CD4-positive, alpha-beta T cell (primary cell): ENCODE data around the gene IGLON5. TPM values are rescaled to one million over a fixed set of nuclear protein-coding genes. Genes with fewer than 3 reads are reported as not detected.

ENCODE experiments used
- ATAC-seq: fragments of 200-7000 bp; cut with Tn5 transposase; one replicate; pipeline ENCODE4 v1.10.0; 2022; ENCODE audit warnings: mild to moderate bottlenecking; ENCODE audit not compliant: poor library complexity
- CTCF ChIA-PET: fragments of 350-600 bp; sonication (Branson Sonifier 250); formaldehyde crosslinking; loops from one replicate; lab custom pipeline; 2021; ENCODE audit warnings: antibody characterized with exemption, inconsistent platforms; lab: Charles Lee
- POLR2A ChIA-PET: fragments of 350-600 bp; sonication (Branson Sonifier 250); formaldehyde crosslinking; loops from one replicate; lab custom pipeline; 2021; ENCODE audit warnings: antibody characterized with exemption, inconsistent platforms; lab: Charles Lee
- DNase-seq, 14 experiments: peaks; one replicate each; pipeline ENCODE4 v3.0.0-alpha.2; 2013 to 2020; ENCODE audit warnings: mixed read lengths in 2 of 14
- H3K27ac ChIP-seq, 2 donors: one replicate each; pipeline versions ENCODE4 v1.5.1 to v1.7.0; 2013; ENCODE audit warnings: low read length in 2 of 2, low read depth in 1 of 2, mild to moderate bottlenecking in 1 of 2
- H3K27me3 ChIP-seq, 2 experiments: 1 replicate in 1 of 2; 2 replicates in 1 of 2; pipeline versions ENCODE4 v1.6.1 to v1.7.0; 2013; ENCODE audit warnings: low read length in 2 of 2, control low read depth in 1 of 2, mild to moderate bottlenecking in 1 of 2, moderate library complexity in 1 of 2; ENCODE audit not compliant: insufficient read depth in 2 of 2, control insufficient read depth in 1 of 2
- H3K36me3 ChIP-seq: one replicate; pipeline ENCODE4 v1.6.1; 2013; ENCODE audit warnings: low read length, control low read depth; ENCODE audit not compliant: insufficient read depth
- H3K4me1 ChIP-seq: one replicate; pipeline ENCODE4 v1.6.1; 2013; ENCODE audit warnings: low read length, control low read depth; ENCODE audit not compliant: insufficient read depth
- H3K4me3 ChIP-seq: one replicate; pipeline ENCODE4 v1.5.1; 2013; ENCODE audit warnings: mild to moderate bottlenecking, low read length, moderate library complexity
- H3K9me3 ChIP-seq, 2 experiments: 1 replicate in 1 of 2; 2 replicates in 1 of 2; pipeline versions ENCODE4 v1.6.1 to v1.7.0; 2013; ENCODE audit warnings: low read length in 2 of 2, mild to moderate bottlenecking in 2 of 2, control low read depth in 1 of 2, moderate library complexity in 1 of 2; ENCODE audit not compliant: control insufficient read depth in 1 of 2, insufficient read depth in 1 of 2
- H3K27ac Mint-ChIP-seq: one replicate; pipeline ENCODE4 v1.8.0; 2020; ENCODE audit warnings: mixed read lengths
- H3K27me3 Mint-ChIP-seq: one replicate; pipeline ENCODE4 v1.8.0; 2021; ENCODE audit warnings: mixed read lengths
- H3K36me3 Mint-ChIP-seq: one replicate; pipeline ENCODE4 v1.8.0; 2021; ENCODE audit warnings: low read depth, mixed read lengths
- H3K4me1 Mint-ChIP-seq: one replicate; pipeline ENCODE4 v1.8.0; 2021; ENCODE audit warnings: low read depth, mixed read lengths
- H3K4me3 Mint-ChIP-seq: one replicate; pipeline ENCODE4 v1.8.0; 2020; ENCODE audit warnings: mild to moderate bottlenecking, mixed read lengths
- H3K9me3 Mint-ChIP-seq: one replicate; pipeline ENCODE4 v1.8.0; 2020; ENCODE audit warnings: mixed read lengths
- intact Hi-C, 2 experiments: fragments of 100-400 bp; cut with DNase I in 1 of 2; cut with micrococcal nuclease in 1 of 2; formaldehyde crosslinking; loops; one replicate each; pipeline versions ENCODE4 v1.15.1 to v1.9.0; 2023 to 2025; cut with DNase I, micrococcal nuclease
- total RNA-seq, 174 experiments: library from RNA in 2 of 174; stranded (reverse) in 2 of 174; gene quantifications; one replicate each; pipeline ENCODE4 v1.2.3 and lab custom pipeline; 2021 to 2026
- TF ChIP-seq, protein P1 (sequence below): fragments of 200-600 bp; IDR thresholded peaks from one replicate; pipeline ENCODE4 v1.8.0; 2022; ENCODE audit warnings: antibody characterized with exemption, mild to moderate bottlenecking

Gene IGLON5
- total RNA-seq, 2 experiments from 2014 or later, result not detected

DNA sequence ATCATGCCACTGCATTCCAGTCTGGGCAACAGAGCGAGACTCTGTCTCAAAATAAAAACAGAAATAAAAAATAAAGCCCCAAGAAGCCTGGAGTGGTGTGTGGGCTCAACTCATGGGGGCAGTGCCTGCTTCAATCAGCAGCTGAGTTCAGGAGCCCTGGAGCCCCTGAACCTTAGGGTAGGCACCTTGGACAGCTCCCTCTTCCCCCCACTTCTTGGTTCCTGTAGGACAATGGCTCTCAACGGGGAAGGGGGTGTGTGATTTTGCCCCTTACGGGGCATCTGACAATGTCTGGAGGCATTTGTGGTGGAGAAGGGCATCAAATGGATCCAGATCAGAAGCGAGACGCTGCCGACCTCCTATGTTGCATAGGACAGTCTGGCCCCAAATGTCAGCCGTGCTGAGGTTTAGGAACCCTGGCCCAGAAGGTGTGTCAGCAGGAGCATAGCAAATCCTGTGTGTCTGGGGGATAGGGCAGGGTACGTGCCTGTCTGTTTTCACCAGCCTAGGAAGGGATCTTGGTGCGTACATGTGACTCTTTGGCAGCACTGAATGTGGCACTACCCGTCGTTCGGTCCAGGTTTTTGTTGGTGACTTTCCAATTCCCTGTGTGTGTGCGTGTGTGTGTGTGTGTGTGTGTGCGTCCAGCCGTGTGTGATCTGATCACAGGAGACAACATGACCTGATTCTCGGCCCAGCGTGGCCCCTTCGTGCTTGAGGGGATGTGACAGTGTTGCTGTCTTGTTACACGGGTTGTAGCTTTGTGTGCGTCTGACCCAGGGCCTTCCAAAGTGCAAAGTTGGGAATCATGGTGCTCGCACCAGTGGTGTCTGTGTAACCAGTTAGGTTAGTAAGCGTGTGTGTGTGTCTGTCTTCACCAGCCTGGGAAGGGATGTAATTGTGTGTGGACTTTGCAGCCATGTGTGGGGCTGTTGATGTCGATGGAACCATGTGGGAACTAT, 7.5 kb downstream of the IGLON5 start:
- H3K9me3 Mint-ChIP-seq, result peaks cover 8% of the 10 kb centered on the region
- H3K4me1 Mint-ChIP-seq, result no peaks in the 10 kb centered on the region
- no peak overlapping the region for H3K27ac ChIP-seq
- ATAC-seq (no peak), DNase-seq (no peak)
- TF ChIP-seq, protein P1, sequence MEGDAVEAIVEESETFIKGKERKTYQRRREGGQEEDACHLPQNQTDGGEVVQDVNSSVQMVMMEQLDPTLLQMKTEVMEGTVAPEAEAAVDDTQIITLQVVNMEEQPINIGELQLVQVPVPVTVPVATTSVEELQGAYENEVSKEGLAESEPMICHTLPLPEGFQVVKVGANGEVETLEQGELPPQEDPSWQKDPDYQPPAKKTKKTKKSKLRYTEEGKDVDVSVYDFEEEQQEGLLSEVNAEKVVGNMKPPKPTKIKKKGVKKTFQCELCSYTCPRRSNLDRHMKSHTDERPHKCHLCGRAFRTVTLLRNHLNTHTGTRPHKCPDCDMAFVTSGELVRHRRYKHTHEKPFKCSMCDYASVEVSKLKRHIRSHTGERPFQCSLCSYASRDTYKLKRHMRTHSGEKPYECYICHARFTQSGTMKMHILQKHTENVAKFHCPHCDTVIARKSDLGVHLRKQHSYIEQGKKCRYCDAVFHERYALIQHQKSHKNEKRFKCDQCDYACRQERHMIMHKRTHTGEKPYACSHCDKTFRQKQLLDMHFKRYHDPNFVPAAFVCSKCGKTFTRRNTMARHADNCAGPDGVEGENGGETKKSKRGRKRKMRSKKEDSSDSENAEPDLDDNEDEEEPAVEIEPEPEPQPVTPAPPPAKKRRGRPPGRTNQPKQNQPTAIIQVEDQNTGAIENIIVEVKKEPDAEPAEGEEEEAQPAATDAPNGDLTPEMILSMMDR, result no peak
- H3K36me3 Mint-ChIP-seq, result no peaks in the 10 kb centered on the region
- H3K27me3 ChIP-seq, result peaks cover 6 to 16% of the 10 kb centered on the region in 2 experiments
- intact Hi-C loops, result no loop called here
- no peak overlapping the region for H3K4me3 ChIP-seq
- POLR2A ChIA-PET, result no interaction called here
- no peak overlapping the region for H3K4me3 Mint-ChIP-seq
- H3K27me3 Mint-ChIP-seq, result peaks cover 62% of the 10 kb centered on the region
- peaks cover 0 to 4% of the 10 kb centered on the region in 2 experiments for H3K9me3 ChIP-seq
- H3K36me3 ChIP-seq, result no peaks in the 10 kb centered on the region
- H3K27ac Mint-ChIP-seq, result no peak overlapping the region
- H3K4me1 ChIP-seq, result no peaks in the 10 kb centered on the region
- CTCF ChIA-PET, result no interaction called here

DNA sequence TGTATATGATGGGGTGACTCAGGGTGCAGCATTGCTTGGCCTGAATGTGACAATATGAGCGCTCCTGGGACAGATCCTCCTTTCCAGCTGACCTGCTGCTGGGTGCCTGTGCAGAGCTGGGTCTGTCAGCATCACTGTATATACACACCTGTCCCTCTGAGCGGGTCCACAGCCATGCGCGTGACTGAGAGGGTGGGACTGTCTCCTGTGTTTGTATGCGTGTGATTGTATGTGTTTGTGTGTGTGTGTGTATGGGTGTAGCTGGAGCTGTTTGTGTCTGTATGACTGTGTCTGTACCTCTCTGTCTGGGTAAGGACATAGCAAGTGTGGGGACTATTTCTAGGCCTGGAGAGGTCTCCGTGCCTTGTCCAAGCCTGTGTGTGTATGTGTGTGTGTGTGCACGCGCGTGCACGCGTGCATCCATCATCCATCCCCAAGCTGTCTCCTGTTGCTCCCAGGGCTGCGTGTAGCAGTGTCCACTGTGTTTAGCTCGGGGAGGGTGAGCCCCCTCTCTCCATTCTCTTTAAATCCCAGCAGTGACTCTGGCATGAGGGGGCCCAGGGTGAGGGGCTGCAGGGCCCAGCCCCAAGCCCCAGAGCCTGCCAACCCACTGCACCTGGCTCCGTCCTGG, 8.3 kb downstream of the IGLON5 start:
- no peak for ATAC-seq
- ChIA-PET CTCF (no interaction called here), POLR2A (no interaction called here)
- no peak overlapping the region for H3K27ac Mint-ChIP-seq
- Histone ChIP-seq H3K4me3 (no peak overlapping the region), H3K4me1 (no peaks in the 10 kb centered on the region), H3K36me3 (no peaks in the 10 kb centered on the region), H3K9me3 (peaks cover 0 to 4% of the 10 kb centered on the region in 2 experiments), H3K27ac (no peak overlapping the region), H3K27me3 (peaks cover 6 to 14% of the 10 kb centered on the region in 2 experiments)
- no peak overlapping the region for H3K4me3 Mint-ChIP-seq
- intact Hi-C loops, result no loop called here
- no peaks in the 10 kb centered on the region for H3K36me3 Mint-ChIP-seq
- no peak for DNase-seq
- H3K27me3 Mint-ChIP-seq, result peaks cover 62% of the 10 kb centered on the region
- H3K9me3 Mint-ChIP-seq, result peaks cover 6% of the 10 kb centered on the region
- TF ChIP-seq, protein P1, result no peak
- H3K4me1 Mint-ChIP-seq, result no peaks in the 10 kb centered on the region

DNA sequence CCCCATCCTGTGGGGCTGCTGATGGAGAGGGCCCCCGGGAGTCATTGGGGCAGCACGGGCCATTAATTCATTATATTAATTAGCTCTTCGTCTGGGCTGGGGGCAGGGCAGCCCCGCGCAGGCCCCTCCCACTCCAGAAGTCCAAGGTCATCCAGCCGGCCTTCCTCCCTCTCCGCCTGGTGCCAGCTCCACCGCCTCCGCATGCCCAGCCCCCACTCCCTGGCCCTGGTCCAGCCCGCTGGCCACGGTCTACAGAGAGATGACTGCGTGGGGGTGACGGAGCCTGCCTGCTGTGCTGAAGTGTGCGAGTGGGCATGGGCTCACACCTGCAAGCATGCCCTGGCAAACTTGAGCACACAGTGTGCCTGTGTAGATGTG, 8.8 kb downstream of the IGLON5 start:
- no peaks in the 10 kb centered on the region for H3K4me1 ChIP-seq
- intact Hi-C loops, result no loop called here
- Mint-ChIP-seq H3K9me3 (peaks cover 2% of the 10 kb centered on the region), H3K4me3 (no peak overlapping the region), H3K27ac (no peak overlapping the region), H3K27me3 (peaks cover 62% of the 10 kb centered on the region), H3K36me3 (no peaks in the 10 kb centered on the region), H3K4me1 (no peaks in the 10 kb centered on the region)
- H3K27me3 ChIP-seq, result peaks cover 9 to 13% of the 10 kb centered on the region in 2 experiments
- peaks cover 0 to 4% of the 10 kb centered on the region in 2 experiments for H3K9me3 ChIP-seq
- DNase-seq (no peak), ATAC-seq (no peak)
- CTCF ChIA-PET, result no interaction called here
- no peak overlapping the region for H3K4me3 ChIP-seq
- no peak overlapping the region for H3K27ac ChIP-seq
- POLR2A ChIA-PET, result no interaction called here
- no peaks in the 10 kb centered on the region for H3K36me3 ChIP-seq
- TF ChIP-seq, protein P1, result no peak
